Activated naive CD8-positive, alpha-beta T cell treated with anti-CD3 and anti-CD28 coated beads, Interleukin-2, amount 10 ng/mL, durations not matched to agents 7 days and 5 days (primary cell): ENCODE measurements around the gene KLHL10. TPM values are rescaled to one million over a fixed set of nuclear protein-coding genes. Genes with fewer than 3 reads are reported as not detected.

Experiments
- total RNA-seq, 2 experiments: library from RNA; stranded (reverse); gene quantifications; one replicate each; pipeline ENCODE4 v1.2.3, GENCODE V29; 2021

The KLHL10 gene
- total RNA-seq, 2 experiments from 2014 or later, result not detected

Other genes starting within 250 kb of the KLHL10 start
- gene KRT16, start 225.1 kb upstream of the KLHL10 start, total RNA-seq, result not detected
- not detected for gene KRT17, start 213.2 kb upstream of the KLHL10 start, total RNA-seq
- gene EIF1, start 148.9 kb upstream of the KLHL10 start, total RNA-seq, result 100 to 1,000 TPM; 682 to 723 TPM
- not detected for gene GAST, start 125.5 kb upstream of the KLHL10 start, total RNA-seq
- under 1 TPM in 1 of 2 experiments, not detected in 1; 0.14 TPM for gene HAP1, start 103.2 kb upstream of the KLHL10 start, total RNA-seq
- gene JUP, start 51.1 kb upstream of the KLHL10 start, total RNA-seq, result 10 to 100 TPM; 10.1 to 12.8 TPM
- 1 to 10 TPM; 3.2 to 3.7 TPM for gene P3H4, start 25.9 kb upstream of the KLHL10 start, total RNA-seq
- gene FKBP10, start 24.8 kb upstream of the KLHL10 start, total RNA-seq, result under 1 TPM; 0.53 to 0.94 TPM
- 10 to 100 TPM; 30.1 to 35.4 TPM for gene NT5C3B, start 1.6 kb upstream of the KLHL10 start, total RNA-seq
- 10 to 100 TPM; 13.6 to 14.8 TPM for gene KLHL11, start 27.6 kb downstream of the KLHL10 start, total RNA-seq
- gene ACLY, start 81.1 kb downstream of the KLHL10 start, total RNA-seq, result 100 to 1,000 TPM; 142 to 153 TPM
- under 1 TPM; 0.65 to 0.72 TPM for gene ODAD4, start 92.8 kb downstream of the KLHL10 start, total RNA-seq
- 10 to 100 TPM; 75.8 to 83.0 TPM for gene CNP, start 129.0 kb downstream of the KLHL10 start, total RNA-seq
- gene DNAJC7, start 179.6 kb downstream of the KLHL10 start, total RNA-seq, result 10 to 100 TPM; 86.7 to 93.7 TPM
- gene NKIRAS2, start 182.3 kb downstream of the KLHL10 start, total RNA-seq, result 10 to 100 TPM; 19.8 to 27.2 TPM
- under 1 TPM; 0.53 to 0.91 TPM for gene C17orf113, start 212.8 kb downstream of the KLHL10 start, total RNA-seq